NOMO-1 treated with DMSO at 0.1 percent for 48 hours (cell line): Measurements from ENCODE around the gene BCAR1.
"Not testable (repeated sequence)": the region's sequence is repeated elsewhere in the genome, so short reads cannot be mapped to it uniquely, and the experiment has no call there.

Experiments used
- DNase-seq: peaks from one replicate; lab custom pipeline; 2025; ENCODE audit not compliant: unreplicated experiment; lab: John Stamatoyannopoulos, UW

Gene BCAR1

DNA sequence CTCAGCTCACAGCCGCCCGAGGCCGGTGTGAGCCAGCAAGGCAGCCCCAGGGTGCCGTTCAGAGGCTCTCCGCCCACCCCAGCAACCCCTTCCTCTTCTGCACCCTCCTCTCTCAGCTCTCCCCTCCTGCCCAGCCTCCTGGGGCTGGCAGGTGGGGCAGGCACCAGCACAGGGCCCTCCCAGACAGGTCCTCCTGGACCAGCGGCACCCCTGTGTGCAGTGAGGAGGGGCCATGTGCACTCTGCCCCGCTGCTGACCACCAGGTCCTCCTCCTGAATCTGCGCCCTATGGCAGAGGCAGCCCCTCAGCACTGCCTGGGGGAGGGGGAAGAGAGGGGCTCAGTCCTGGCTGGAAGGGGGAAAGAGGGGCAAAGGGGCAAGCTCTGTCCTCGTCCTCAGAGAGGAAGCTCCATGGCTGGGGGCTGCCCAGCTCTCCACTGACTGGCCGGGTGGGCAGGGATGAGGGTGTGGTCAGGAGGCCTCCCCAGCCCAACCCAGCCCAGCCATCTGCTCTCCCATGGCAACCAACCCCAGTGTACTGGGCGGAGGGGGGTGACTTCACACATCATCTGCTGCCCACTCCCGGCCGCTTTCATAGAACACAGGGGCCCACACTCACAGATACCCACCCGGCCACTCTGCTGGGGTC lies 5.4 kb upstream of the BCAR1 start:
- no peak for DNase-seq

DNA sequence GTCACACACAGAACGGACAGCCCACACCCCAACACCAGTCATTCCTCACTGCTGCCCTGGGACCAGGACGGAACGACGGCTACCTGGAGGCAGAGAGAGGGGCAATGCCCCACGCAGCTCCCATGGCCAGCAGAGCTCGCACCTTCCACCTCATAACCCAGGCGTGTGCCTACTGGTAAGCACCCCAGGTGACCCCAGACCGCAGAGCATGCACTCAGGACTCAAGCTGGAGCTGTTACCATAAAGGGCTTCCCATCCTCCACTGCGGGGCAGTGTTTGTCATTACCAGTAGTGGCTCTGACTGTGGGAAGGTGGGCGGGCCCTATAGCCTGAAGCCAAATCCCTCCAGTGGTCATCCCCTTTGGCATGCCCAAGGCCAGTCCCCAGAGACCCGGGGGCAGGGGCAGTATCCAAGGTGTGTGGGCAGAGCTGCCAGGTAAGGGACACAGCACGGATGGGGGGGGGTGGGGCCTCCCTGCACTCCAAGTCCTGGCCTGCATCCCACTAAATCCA lies 4.7 kb upstream of the BCAR1 start:
- no peak for DNase-seq

DNA sequence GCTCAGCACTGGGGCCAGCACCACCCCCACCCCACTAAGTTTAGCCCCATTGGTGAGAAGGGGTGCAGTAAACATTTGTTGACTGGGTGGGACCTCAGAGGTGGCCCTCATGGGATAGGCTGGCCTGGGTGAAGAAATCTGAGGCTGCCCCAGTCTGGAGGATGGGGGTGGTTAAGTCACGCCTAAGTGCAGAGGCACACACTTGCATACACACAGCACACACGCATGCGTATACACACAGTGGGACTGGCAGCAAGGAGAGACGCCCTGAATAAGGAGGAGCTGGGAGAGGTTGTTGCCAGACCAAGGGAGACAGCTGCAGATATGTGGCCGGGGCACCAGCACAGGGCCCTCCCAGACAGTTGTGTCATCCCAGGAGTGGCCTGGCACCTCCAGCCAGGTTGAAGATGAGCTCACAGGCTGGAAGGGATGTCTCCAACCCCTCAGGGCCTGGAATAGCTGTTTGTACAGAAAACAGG lies 3.0 kb upstream of the BCAR1 start:
- no peak for DNase-seq

DNA sequence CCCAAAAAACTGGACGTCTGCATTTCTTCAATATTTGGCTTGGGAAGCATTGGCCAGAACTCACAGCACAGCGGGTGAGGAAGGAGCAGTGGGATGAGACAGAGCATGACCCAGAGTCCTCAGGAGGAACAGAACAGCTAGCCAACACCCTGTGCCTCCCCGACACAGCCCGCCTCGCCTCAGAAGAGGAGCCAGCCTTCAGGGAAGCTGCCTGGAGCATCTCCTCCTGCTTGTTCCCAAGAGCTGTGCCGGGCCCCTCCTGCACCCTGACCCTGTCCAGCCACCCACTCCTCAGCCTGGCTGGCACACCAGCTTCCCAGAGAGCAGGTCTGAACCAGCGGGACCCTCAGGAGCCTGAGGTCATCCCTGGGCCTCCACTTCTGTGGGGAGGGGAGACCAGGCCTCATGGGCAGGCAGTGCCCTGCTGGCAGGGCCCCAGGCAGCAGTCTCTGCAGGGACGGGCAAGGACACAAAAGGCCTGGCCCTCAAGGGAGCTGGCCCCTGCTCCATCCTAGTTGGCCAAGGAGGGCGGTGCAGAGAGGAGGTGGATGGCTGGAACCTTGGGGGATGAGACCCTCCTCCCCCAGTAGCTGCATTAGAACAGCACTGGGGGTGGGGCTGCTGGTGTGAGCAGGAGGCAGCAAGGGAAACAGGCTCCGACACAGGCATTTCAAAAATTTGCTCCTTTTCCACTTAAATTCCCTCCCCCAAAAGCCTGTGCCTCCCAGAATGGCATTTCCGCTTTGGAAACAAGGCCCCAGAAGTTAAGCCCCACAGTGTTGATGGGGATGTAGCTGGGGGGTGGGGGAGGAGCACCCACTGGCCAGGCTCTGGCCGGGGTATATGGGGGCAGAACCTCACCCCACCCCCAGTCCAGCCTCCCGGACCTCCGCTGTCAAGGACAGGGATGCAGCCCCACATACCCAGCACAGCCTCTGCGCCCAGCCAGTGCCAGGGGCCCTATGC lies 1.8 kb upstream of the BCAR1 start:
- no peak for DNase-seq

DNA sequence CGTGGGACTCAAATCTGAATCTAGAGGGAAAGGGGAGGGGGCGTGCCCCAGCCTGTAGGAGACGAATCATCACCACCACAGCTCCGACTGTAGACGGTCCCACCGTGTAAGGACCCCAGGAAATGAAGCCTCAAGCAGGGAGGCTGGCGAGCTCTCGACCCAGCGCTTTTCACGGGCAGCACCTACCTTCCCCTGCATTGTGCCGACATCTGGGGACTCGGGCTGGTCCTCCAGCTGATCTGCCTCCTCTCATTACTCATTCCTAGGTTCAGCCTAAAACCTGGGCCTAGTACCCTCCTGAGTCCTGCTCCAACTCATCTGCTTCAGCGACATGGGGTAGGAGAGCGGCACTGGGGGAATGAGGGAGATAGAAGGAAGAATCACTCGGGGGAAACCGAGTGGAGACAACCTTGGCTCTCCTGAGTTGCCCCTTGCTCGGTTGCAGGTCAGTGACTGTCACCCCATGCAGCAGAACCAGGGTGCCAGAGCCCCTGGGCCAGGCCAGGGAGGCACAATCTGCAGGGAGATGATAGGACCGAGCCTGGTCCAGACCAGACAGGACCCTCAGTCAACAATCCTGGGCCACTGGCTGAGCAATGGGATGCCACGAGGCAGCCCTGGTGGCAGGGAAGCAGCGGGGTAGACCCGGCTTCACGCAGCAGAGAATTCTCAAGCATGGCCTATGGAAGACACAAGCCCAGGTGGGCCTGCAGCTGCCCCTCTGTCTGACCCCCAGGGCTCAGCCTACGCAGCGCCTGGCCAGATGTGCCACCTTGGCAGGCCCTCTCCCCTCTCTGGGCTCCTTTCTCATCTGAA lies 833 bp upstream of the BCAR1 start:
- DNase-seq: no peak

DNA sequence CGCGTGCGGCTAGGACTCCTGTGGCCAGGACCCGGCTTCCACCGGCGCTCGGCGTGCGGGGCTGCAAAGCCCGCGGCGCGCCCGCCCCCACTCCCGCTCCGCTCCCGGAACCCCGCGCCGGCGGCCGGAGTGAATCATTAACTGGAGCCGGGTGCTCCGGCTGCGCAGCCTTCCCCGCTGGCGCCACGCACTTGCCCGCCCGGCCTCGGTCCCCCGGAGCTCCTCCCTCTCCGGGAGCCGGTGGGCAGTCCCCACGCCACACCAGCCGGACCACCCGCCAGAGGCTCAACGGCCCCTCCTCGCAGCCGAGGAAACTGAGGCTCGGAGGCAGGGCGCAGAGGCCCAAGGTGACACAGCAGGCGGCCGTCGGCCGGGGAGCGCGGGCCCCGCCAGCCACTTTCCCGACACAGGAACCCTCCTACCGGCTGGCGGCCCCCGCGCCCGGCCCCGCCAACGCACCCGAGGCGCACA lies 580 bp downstream of the BCAR1 start:
- DNase-seq: no peak

DNA sequence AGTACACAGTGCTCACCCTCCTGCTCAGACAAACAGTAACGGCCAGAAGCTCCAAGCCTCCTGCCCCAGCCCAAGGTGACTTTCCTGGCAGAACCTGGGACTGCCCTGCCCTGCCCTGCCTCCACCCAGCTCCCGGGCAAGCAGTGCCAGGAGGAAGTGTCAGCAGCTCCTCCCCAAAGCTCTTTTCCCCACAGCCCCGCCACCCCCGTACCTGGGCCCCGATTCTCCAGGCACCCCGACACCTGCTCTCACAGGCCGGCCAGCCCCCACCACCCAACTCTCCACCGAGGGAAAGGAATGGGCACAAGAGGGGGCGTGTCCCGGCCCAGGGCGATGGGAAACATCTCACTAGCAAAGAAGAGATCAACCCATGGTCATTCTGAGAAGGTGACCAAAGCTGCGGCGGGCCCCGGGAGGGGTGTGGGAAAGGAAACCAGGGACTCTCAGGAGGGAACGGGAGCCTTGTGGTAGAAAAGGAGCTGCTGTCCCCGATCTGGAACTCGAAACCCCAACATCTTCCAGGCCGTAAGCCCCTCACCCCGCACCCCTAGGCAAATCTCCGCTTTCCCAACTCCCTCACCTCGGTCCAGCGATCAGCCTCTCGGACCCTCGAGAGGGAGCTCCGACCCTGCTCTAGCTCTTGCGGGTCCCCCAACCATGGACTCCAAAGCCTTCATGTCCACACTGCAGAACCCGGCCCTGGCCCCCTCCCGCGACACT lies 1.2 kb downstream of the BCAR1 start:
- no peak for DNase-seq

DNA sequence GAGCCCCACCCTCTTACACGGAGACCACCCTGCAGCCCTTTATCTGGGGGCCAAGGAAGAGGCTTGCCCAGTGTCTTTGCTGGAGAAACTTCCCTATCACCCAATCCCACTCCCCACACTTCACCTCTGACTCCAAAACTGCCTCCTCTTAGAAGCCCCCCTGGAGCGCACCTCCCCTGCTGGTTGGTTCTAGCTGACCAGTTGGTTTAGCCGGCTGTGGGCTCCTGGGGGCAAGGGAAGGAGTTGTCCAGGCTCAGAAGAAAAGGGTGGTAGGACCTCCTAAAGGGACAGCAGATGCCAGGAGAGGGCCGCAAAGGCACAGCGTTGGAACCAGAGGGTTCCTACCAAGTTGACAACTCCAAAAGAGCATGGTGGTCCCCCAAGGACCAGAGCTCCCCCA lies 2.0 kb downstream of the BCAR1 start:
- no peak for DNase-seq

DNA sequence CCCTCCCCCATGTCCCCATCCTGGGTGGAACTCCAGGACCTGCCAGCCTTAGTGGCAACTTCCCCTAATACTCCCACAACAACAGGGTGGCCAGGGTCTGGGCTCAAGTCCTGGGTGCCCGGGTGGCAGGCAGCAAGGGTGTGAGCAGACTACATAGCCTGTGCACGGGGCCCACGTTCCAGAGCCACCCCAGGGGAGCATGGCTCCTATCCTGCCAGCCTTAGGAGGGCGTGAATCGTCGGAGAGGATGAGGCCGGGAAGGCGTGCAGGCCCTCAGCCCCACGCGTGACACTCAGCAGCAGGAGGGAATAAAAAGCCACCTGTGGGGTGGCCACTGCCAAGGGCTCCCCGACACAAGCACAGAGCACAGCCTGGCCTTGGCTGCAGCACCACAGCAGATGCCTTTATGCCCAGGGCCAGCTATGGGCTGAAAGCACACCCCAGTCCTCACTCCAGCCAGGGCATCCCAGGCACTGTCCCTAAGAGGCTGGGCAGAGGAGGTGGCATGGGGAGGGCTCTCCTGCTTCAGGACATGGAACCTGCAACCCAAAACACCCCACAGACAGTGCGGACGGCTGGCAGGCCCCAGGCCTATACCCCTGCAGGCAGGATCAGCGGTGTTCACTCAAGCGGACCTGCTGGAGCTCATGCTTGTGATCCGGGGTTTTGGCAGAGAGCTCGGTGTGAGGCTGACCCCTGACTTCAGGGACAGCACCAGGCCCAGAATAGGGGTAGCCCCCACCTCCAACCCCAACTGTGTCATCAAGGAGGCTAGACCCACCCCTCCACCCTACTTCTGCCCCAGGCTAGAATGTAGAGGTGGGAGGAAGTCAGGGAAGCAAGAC lies 2.7 kb downstream of the BCAR1 start:
- DNase-seq: no peak

DNA sequence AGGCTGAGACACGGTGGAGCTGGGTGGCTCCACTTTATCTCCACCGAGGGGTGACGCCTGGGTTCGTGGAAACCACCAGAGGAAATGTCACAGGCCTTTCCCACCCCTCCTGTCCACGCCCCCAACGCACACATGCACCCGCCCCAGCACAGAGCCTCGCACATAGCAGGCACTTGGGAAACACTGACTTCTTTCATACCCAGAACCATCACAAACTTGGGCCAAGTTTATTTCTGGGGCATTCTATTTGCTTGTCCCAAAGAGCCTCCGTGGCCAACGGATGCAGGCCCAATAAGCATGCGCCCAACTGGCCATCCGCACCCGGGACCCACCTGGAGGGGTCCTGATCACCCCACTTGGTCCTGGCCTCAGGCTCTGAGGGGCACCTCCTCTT lies 3.3 kb downstream of the BCAR1 start:
- no peak for DNase-seq

DNA sequence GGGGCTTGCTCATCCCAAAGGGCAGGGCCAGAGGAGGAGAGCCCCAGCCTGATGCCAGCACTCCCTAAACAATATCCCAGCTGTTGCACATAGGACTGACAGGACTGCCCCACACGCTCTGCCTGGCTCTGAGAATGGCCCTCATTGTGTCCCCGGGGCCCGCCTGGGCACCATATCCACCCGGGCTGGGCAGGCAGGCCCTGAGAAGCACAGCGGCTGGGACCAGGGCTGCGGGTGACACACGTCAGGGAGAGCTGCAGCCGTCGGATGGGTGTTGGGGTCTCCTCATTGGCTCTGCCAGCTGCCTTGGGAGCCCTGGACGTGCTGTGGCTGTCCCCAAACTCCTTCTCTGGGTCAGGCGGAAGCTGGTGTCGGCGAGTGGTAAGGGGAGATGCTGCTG lies 4.2 kb downstream of the BCAR1 start:
- no peak for DNase-seq

DNA sequence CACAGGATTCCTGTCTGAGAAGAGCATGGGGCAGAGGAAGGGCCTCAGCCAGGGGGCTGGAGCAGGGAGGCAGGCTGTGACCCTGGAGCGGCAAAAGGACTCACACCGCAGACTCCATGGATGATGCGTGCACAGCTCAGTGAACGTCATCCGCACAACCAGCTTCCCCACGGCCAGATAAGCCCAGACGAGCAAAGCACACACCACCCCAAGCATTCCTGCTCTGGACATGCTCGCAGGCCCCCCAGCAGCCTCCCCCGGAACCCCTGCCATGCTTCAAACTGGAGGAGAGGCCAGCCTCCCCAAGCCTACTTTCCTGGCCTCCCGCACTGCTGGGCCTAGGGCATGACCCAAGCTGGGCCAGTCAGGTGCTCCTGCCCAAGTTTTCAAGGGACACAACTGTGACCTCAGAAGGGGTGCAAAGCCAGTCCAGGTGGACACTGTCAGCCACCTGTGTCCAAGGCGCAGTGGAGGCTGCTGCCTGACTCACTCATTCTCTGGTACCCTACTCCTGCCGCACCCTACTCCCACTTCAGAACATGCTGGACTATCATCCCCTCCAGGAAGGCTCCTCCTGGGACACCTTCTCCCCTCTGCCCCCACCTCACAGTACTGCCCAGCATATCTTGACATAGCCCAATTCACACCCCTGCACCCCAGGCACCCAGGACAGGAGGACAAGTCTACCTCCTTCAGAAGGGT lies 4.8 kb downstream of the BCAR1 start:
- DNase-seq: no peak

DNA sequence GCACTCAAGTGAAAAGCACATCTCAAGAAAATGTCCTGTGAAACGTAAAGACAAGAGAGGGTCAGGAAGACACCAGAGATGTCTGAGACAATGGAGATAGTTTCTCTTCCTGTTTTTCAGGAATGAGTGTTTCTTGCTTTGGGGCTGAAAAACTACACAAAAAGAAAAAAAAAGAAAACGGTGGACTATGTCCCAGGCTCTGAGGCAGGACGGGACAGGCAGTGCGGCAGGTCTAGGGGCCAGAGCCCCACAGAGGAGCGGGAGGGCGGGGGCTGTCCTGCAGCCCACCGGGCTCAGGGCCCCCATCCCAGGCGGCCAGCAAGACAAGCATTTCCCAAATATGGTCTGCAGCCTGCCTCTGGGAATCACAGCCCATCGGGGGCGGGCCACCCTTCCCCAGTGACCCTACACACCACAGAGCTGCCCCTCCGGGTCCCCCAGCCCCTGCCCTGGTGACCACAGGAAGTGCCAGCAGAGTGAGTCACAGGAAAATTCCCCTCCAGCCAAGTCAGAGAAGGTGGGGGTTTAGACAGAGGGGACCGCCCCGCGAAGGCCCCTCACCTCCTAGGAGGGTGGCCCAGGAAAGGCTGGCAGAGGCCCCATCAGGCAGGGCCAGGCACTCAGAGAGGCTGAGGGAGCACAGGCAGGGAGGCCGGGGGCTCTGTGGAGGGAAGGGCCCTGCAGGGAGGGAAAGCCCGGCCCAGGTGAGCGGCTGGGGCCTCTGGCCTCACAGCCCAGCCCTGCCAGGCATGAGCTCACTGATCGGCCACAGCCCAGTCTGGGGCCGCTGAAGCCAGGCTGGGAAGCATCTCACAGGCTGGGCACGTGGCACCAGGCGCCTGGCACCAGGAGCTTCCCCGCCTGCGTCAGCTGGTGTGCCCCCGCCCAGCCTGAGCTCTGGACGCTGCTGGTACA lies 6.3 kb downstream of the BCAR1 start:
- DNase-seq: peak; percentile 69

DNA sequence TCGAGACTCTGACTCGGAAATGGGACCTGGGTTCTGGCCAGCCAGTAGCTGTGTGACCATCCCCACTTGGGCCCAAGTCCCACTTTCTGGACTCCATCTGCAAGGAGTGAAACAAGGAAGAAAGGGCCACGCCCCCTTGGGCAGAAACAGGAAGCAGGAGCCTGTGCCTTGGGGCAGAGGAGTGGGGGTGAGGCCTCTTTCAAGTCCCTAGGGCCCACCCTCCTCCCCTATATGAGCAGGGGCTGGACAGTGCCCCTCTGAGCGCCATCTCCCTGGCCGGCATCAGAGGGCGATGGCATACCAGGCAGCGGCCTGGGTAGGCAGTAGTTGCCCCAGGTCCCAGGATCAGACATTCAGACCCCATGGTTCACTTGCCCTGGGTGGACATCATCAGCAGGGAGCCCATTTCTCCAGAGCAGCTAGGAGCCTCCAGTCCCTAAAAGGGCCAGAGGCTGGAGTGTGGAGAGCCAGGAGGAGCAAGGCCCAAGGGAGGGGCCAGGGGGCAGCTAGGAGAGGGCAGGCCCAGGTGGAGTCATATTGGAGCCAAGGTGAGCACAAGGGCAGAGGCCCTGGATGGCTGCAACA lies 7.1 kb downstream of the BCAR1 start:
- peak; percentile 36 for DNase-seq

DNA sequence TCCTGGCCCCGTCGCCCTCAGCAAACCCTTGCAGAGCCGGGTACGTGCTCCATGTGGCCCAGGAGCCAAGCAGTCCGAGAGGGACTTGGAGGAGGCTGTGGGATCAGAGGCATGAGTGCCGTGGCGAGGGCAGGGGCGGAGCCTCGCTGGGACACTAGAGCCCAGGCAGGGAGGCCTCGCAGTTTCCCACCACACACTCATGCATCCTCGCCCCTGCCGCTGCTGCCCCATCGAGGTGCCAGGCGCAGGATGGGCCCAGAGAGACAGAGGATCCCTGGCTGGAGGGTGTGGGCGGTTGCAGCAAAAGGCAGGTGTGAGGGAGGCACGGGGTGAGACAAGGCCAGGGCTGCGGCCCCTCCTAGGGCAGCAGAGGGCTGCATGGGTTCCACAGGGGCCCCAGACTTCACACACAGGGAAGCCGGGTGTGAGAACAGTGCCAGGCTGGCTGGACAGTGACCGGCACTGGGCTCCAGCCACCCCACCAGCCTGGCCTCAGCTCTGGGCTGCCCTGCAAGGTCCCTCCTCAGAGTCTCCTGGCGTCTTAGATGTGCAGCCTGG lies 7.7 kb downstream of the BCAR1 start:
- DNase-seq: no peak

DNA sequence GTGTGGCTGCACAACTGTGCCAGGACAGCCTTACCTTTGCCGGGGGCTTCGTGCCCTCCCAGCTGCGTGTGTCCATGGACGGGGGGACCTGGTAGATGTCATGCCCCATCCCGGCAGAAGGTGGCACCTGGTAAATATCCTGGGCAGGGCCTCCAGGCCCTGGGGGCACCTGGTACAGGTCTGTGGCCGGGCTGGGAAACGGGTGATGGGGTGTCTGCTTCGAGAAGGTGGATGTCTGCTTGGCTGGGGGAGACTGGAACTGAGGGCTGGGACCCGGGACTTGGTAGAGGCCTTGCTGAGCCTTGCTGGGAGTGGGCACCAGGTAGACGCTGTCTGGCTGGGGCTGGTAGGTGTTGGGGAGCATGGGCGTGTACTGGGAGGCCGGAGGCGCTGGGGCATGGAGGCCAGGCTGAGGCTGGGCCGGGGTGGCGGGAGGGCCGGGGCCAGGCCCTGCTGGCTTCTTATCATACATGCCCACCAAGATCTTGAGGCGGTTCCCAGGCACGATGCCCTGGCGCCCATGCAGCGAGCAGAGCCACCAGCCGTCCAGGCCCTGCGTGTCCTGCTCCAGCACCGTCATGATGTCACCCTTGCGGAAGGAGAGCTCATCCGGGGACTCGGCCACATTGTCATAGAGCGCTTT lies 8.9 kb downstream of the BCAR1 start:
- DNase-seq: not testable (repeated sequence)

DNA sequence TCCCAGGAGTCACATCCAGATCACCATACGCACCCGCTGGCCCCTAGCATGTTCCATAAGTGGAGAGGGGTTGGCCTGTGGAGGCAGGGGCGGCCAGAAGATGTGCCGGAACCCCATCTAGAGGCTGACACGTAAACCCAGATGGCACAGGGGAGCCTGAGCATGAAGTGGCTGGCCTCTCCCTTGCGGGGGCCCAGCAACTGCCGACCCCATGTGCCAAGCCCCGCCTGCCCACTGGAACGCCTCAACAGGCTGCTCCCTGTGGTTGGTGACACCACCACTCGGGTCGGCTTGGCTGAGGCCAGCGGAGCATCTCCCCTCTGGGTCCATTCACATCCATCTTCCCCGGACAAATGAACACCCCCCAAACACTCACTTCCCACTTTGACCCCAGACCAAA lies 9.5 kb downstream of the BCAR1 start:
- no peak for DNase-seq
